Daoy (cell line): ENCODE measurements around the gene PHF21A. TPM values are rescaled to one million over a fixed set of nuclear protein-coding genes. Genes with fewer than 3 reads are reported as not detected.
"Not testable (repeated sequence)": the region's sequence is repeated elsewhere in the genome, so short reads cannot be mapped to it uniquely, and the experiment has no call there.

Source experiments
- DNase-seq: peaks from one replicate; pipeline ENCODE4 v3.0.0-alpha.2; 2015; ENCODE audit warnings: low read depth
- total RNA-seq: library from RNA; depleted of rRNA; stranded (reverse); fragments of >200 nt; shearing (Covaris generic); gene quantifications from 2 replicates; pipeline ENCODE4 v1.2.3, GENCODE V29; 2014

The PHF21A gene
- total RNA-seq, 1 experiment from 2014 or later = 4.8 TPM

- DNase-seq = no peak
Measured at GRCh38 chr11:45983471-45983845, 137.8 kb downstream of the PHF21A start.

- peak; percentile 82 for DNase-seq
Measured at GRCh38 chr11:45982656-45983470, 138.4 kb downstream of the PHF21A start.

GRCh38 chr11:45981826-45982225 is 139.4 kb downstream of the PHF21A start:
- DNase-seq = not testable (repeated sequence)

GRCh38 chr11:45974806-45975205 is 146.4 kb downstream of the PHF21A start:
- DNase-seq = no peak

- no peak for DNase-seq
Measured at GRCh38 chr11:45973601-45974000, 147.7 kb downstream of the PHF21A start.

GRCh38 chr11:45968901-45969300 is 152.4 kb downstream of the PHF21A start:
- no peak for DNase-seq

- DNase-seq = no peak
Measured at GRCh38 chr11:45967506-45967905, 153.7 kb downstream of the PHF21A start.

GRCh38 chr11:45964911-45965389 is 156.3 kb downstream of the PHF21A start:
- DNase-seq = peak; percentile 70

GRCh38 chr11:45961751-45962240 is 159.5 kb downstream of the PHF21A start:
- DNase-seq = no peak

- DNase-seq = no peak
Measured at GRCh38 chr11:45960387-45961095, 160.7 kb downstream of the PHF21A start.

GRCh38 chr11:45959851-45960250 is 161.4 kb downstream of the PHF21A start:
- DNase-seq = no peak

- DNase-seq = no peak
Measured at GRCh38 chr11:45949992-45950407, 171.3 kb downstream of the PHF21A start.

- no peak for DNase-seq
Measured at GRCh38 chr11:45948356-45948755, 172.9 kb downstream of the PHF21A start.

GRCh38 chr11:45947885-45948284 is 173.4 kb downstream of the PHF21A start:
- no peak for DNase-seq

- DNase-seq = no peak
Measured at GRCh38 chr11:45945397-45945999, 175.8 kb downstream of the PHF21A start.

- DNase-seq = no peak
Measured at GRCh38 chr11:45942381-45942780, 178.9 kb downstream of the PHF21A start.

- DNase-seq = no peak
Measured at GRCh38 chr11:45941285-45941684, 180.0 kb downstream of the PHF21A start.

GRCh38 chr11:45939836-45940235 is 181.4 kb downstream of the PHF21A start:
- DNase-seq = no peak

GRCh38 chr11:45937916-45938315 is 183.3 kb downstream of the PHF21A start:
- DNase-seq = no peak

- DNase-seq = no peak
Measured at GRCh38 chr11:45936511-45937054, 184.7 kb downstream of the PHF21A start.

- DNase-seq = no peak
Measured at GRCh38 chr11:45935349-45936064, 185.7 kb downstream of the PHF21A start.
